Caco-2 (cell line): ENCODE data around the gene INPP4B. TPM values are rescaled to one million over a fixed set of nuclear protein-coding genes. Genes with fewer than 3 reads are reported as not detected.

Experiments
- BruUV-seq: library from RNA; stranded (reverse); fragments of 400-500 nt; replicated peaks from 2 replicates; lab custom pipeline; 2021; lab: Mats Ljungman, UMichigan
- CTCF ChIA-PET: fragments of 300-600 bp; sonication (Branson Sonifier 250); formaldehyde crosslinking; loops from one replicate; lab custom pipeline; 2022; ENCODE audit warnings: antibody characterized with exemption; lab: Charles Lee
- POLR2A ChIA-PET: fragments of 300-600 bp; sonication (Branson Sonifier 250); formaldehyde crosslinking; loops from one replicate; lab custom pipeline; 2022; ENCODE audit warnings: antibody characterized with exemption; lab: Charles Lee
- DNase-seq, 2 experiments: peaks; one replicate each; pipeline versions ENCODE4 v3.0.0 to v3.0.0-alpha.2; 2020 to 2022
- H3K27me3 ChIP-seq: replicated peaks from 2 replicates; pipeline ENCODE4 v1.6.0; 2011; ENCODE audit warnings: low read length; ENCODE audit not compliant: control insufficient read depth, insufficient read depth
- H3K36me3 ChIP-seq: 2 replicates; pipeline ENCODE4 v1.5.1; 2011; ENCODE audit warnings: low read length; ENCODE audit not compliant: control insufficient read depth, insufficient read depth
- H3K4me1 ChIP-seq: fragments of 250-450 bp; sonication (Bioruptor Pico); 2 replicates; pipeline ENCODE4 v1.5.1; 2020; ENCODE audit warnings: mild to moderate bottlenecking
- H3K4me3 ChIP-seq: 2 replicates; pipeline ENCODE4 v1.5.1; 2011; ENCODE audit warnings: low read depth, mild to moderate bottlenecking, control low read depth, low read length
- H3K9me3 ChIP-seq: fragments of 250-450 bp; sonication (Bioruptor Pico); 2 replicates; pipeline ENCODE4 v1.5.1; 2020; ENCODE audit warnings: mild to moderate bottlenecking, moderate library complexity
- H3K27ac Mint-ChIP-seq: one replicate; pipeline ENCODE4 v1.8.0; 2022; ENCODE audit warnings: mixed read lengths; ENCODE audit not compliant: unreplicated experiment
- H3K27me3 Mint-ChIP-seq: one replicate; pipeline ENCODE4 v1.8.0; 2022; ENCODE audit warnings: mixed read lengths; ENCODE audit not compliant: insufficient read depth, unreplicated experiment
- H3K36me3 Mint-ChIP-seq: one replicate; pipeline ENCODE4 v1.8.0; 2022; ENCODE audit warnings: mild to moderate bottlenecking, mixed read lengths; ENCODE audit not compliant: insufficient read depth, unreplicated experiment
- H3K4me1 Mint-ChIP-seq: one replicate; pipeline ENCODE4 v1.8.0; 2022; ENCODE audit warnings: low read depth, mixed read lengths; ENCODE audit not compliant: unreplicated experiment
- H3K4me3 Mint-ChIP-seq: one replicate; pipeline ENCODE4 v1.8.0; 2022; ENCODE audit warnings: mild to moderate bottlenecking, moderate library complexity, mixed read lengths; ENCODE audit not compliant: unreplicated experiment
- H3K9me3 Mint-ChIP-seq: one replicate; pipeline ENCODE4 v1.8.0; 2022; ENCODE audit warnings: mixed read lengths; ENCODE audit not compliant: unreplicated experiment
- CTCF ChIP-seq, 2 experiments: fragments of 200-600 bp in 1 of 2; IDR thresholded peaks; 1 replicate in 1 of 2; 2 replicates in 1 of 2; pipeline versions ENCODE4 v1.5.1 to v1.8.0; 2011 to 2022; ENCODE audit warnings: antibody characterized with exemption in 1 of 2, control low read depth in 1 of 2, inconsistent platforms in 1 of 2, low read depth in 1 of 2, low read length in 1 of 2, mild to moderate bottlenecking in 1 of 2, moderate library complexity in 1 of 2; ENCODE audit not compliant: insufficient read depth in 1 of 2, severe bottlenecking in 1 of 2, unreplicated experiment in 1 of 2
- intact Hi-C: fragments of 100-400 bp; cut with micrococcal nuclease; formaldehyde crosslinking; loops from one replicate; pipeline ENCODE4 v1.10.0; 2022; ENCODE audit not compliant: unreplicated experiment
- total RNA-seq: library from RNA; stranded (reverse); gene quantifications from 2 replicates; pipeline ENCODE4 v1.2.3, GENCODE V29; 2022

INPP4B gene
- total RNA-seq, 1 experiment from 2014 or later: 10.3 TPM

DNA sequence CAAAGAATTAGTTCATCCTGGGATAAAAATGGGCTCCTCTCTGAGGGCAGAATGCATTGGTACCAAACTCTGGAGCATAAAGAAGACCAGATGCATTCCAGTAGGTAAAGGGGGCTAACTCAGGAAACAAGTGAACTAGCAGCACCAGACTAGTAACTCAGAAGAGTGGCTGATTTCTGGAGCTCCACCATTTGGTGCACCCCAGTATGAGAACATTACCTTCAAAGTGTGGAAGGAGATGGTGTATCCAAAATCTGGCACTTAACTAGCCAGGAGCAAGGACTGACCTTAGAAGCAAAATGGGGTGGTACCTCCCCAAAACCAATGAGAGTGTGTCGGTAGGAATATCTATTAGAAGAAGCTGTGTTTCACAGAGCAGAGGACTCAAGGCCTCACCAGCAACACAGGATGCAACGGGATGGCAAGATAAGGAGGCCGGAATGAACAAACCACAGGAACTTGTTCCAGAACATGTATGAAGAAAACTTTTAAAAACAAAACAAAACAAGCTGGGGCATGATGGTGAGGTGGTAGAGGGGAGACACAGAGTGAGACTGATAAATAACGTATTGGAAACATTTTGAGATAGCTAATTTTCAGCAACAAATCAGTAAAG, 142.3 kb downstream of the INPP4B start:
- Mint-ChIP-seq H3K4me3 (no peak overlapping the region), H3K27me3 (no peaks in the 10 kb centered on the region), H3K36me3 (no peaks in the 10 kb centered on the region), H3K4me1 (no peaks in the 10 kb centered on the region), H3K9me3 (no peaks in the 10 kb centered on the region), H3K27ac (no peak overlapping the region)
- no peak overlapping the region for H3K4me3 ChIP-seq
- ChIA-PET POLR2A (no interaction called here), CTCF (no interaction called here)
- H3K36me3 ChIP-seq: no peaks in the 10 kb centered on the region
- intact Hi-C loops: no loop called here
- no peaks in the 10 kb centered on the region for H3K27me3 ChIP-seq
- no peaks in the 10 kb centered on the region for H3K4me1 ChIP-seq
- H3K9me3 ChIP-seq: no peaks in the 10 kb centered on the region
- TF ChIP-seq CTCF (IDR thresholded peaks at IDR 0.05; ENCODE audit: insufficient read depth in 1 of 2, low read depth in 1 of 2, low read length in 1 of 2, severe bottlenecking in 1 of 2, unreplicated experiment in 1 of 2): no peak
- DNase-seq: no peak
- BruUV-seq: no TSS peak

GRCh38 chr4:142701017-142701416, 145.1 kb downstream of the INPP4B start:
- no peak for TF ChIP-seq CTCF (IDR thresholded peaks at IDR 0.05; ENCODE audit: insufficient read depth in 1 of 2, low read depth in 1 of 2, low read length in 1 of 2, severe bottlenecking in 1 of 2, unreplicated experiment in 1 of 2)
- intact Hi-C loops: no loop called here
- ChIA-PET CTCF (no interaction called here), POLR2A (no interaction called here)
- H3K4me1 Mint-ChIP-seq: no peaks in the 10 kb centered on the region
- Histone ChIP-seq H3K36me3 (no peaks in the 10 kb centered on the region), H3K9me3 (no peaks in the 10 kb centered on the region), H3K4me1 (no peaks in the 10 kb centered on the region), H3K4me3 (no peak overlapping the region), H3K27me3 (no peaks in the 10 kb centered on the region)
- DNase-seq: no peak
- H3K27me3 Mint-ChIP-seq: no peaks in the 10 kb centered on the region
- BruUV-seq: no TSS peak
- no peak overlapping the region for H3K27ac Mint-ChIP-seq
- H3K9me3 Mint-ChIP-seq: no peaks in the 10 kb centered on the region
- H3K4me3 Mint-ChIP-seq: no peak overlapping the region
- no peaks in the 10 kb centered on the region for H3K36me3 Mint-ChIP-seq

GRCh38 chr4:142700531-142700930, 145.6 kb downstream of the INPP4B start:
- Histone ChIP-seq H3K9me3 (no peaks in the 10 kb centered on the region), H3K4me3 (no peak overlapping the region), H3K36me3 (no peaks in the 10 kb centered on the region), H3K4me1 (no peaks in the 10 kb centered on the region), H3K27me3 (no peaks in the 10 kb centered on the region)
- BruUV-seq: no TSS peak
- H3K27ac Mint-ChIP-seq: no peak overlapping the region
- no peaks in the 10 kb centered on the region for H3K4me1 Mint-ChIP-seq
- no peaks in the 10 kb centered on the region for H3K27me3 Mint-ChIP-seq
- intact Hi-C loops: no loop called here
- no peak for DNase-seq
- H3K9me3 Mint-ChIP-seq: no peaks in the 10 kb centered on the region
- no peaks in the 10 kb centered on the region for H3K36me3 Mint-ChIP-seq
- ChIA-PET POLR2A (no interaction called here), CTCF (no interaction called here)
- TF ChIP-seq CTCF (IDR thresholded peaks at IDR 0.05; ENCODE audit: insufficient read depth in 1 of 2, low read depth in 1 of 2, low read length in 1 of 2, severe bottlenecking in 1 of 2, unreplicated experiment in 1 of 2): no peak
- no peak overlapping the region for H3K4me3 Mint-ChIP-seq
